ENCODE results near the gene CALB2.

CALB2 gene

DNA sequence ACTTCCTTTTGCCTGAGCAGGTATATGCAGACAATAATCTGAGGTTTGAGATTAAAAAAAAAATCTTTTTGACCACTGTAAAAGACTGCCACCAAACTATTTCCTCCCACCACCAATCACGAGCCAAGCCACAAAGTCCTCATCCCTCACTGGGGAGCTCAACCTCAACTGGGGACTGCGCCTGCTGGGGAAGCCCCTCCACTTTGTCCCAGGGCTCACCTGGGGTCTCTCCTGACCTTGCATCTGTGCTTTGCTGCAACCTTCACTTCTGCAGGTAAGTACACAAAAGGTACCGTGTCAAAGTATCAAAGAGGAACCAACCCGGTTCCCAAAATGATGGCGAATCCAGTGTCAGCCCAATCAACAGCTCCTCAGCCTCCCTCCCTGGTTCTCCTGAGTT is 47.8 kb downstream of the CALB2 start:
- Histone ChIP-seq H3K4me3 (ENCODE audit: insufficient read depth, low read length, poor library complexity, severe bottlenecking) (no peak overlapping the region), H3K9me2 (replicated peaks; ENCODE audit: insufficient read depth, low read length) (no peaks in the 10 kb centered on the region), H4K20me1 (ENCODE audit: low read depth, low read length) (no peaks in the 10 kb centered on the region), H3K36me3 (ENCODE audit: low read length) (no peaks in the 10 kb centered on the region), H3F3A (ENCODE audit: insufficient read depth) (no peaks in the 10 kb centered on the region), H3K27me3 (ENCODE audit: low read length) (no peaks in the 10 kb centered on the region), H3K9me3 (ENCODE audit: insufficient read depth, low read length) (no peaks in the 10 kb centered on the region), H3K4me2 (ENCODE audit: low read depth, low read length, poor library complexity, severe bottlenecking) (no peak overlapping the region), H3K9ac (ENCODE audit: low read length) (no peak overlapping the region), H3K27ac (ENCODE audit: low read depth, low read length) (no peak overlapping the region), H3K79me2 (ENCODE audit: insufficient read depth, low read length) (no peaks in the 10 kb centered on the region), H2AFZ (ENCODE audit: low read depth, low read length, severe bottlenecking) (no peak overlapping the region)
- TF ChIP-seq EZH2phosphoT487 (conservative IDR thresholded peaks at IDR 0.05; ENCODE audit: low read length) = no peak

DNA sequence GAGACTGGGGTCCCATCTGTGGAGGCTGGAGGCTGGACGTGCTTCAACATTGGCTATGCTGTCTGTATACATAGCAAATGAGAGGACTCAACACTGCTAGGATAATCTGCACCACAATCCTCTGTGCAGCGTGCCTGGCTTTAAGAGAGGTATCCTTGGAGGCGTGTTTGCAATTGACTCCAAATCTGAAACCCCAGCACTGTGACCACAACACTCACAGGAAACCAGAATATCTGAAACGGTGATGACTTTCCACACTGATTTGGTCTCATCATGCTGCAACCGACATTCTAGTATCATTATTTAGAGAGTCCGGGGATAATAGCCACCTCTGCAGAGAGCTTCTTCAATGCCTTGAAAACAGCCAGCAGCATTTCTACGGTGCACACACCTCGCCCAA is 48.2 kb downstream of the CALB2 start:
- H3K9me3 ChIP-seq (ENCODE audit: insufficient read depth, low read length) = no peaks in the 10 kb centered on the region
- no peaks in the 10 kb centered on the region for H3K36me3 ChIP-seq (ENCODE audit: low read length)
- H3K9ac ChIP-seq (ENCODE audit: low read length) = no peak overlapping the region
- no peaks in the 10 kb centered on the region for H3K9me2 ChIP-seq (replicated peaks; ENCODE audit: insufficient read depth, low read length)
- no peak overlapping the region for H3K4me3 ChIP-seq (ENCODE audit: insufficient read depth, low read length, poor library complexity, severe bottlenecking)
- H3K79me2 ChIP-seq (ENCODE audit: insufficient read depth, low read length) = no peaks in the 10 kb centered on the region
- no peak overlapping the region for H3K4me2 ChIP-seq (ENCODE audit: low read depth, low read length, poor library complexity, severe bottlenecking)
- H3F3A ChIP-seq (ENCODE audit: insufficient read depth) = no peaks in the 10 kb centered on the region
- no peak overlapping the region for H2AFZ ChIP-seq (ENCODE audit: low read depth, low read length, severe bottlenecking)
- no peak overlapping the region for H3K27ac ChIP-seq (ENCODE audit: low read depth, low read length)
- no peaks in the 10 kb centered on the region for H4K20me1 ChIP-seq (ENCODE audit: low read depth, low read length)
- TF ChIP-seq, protein P1, sequence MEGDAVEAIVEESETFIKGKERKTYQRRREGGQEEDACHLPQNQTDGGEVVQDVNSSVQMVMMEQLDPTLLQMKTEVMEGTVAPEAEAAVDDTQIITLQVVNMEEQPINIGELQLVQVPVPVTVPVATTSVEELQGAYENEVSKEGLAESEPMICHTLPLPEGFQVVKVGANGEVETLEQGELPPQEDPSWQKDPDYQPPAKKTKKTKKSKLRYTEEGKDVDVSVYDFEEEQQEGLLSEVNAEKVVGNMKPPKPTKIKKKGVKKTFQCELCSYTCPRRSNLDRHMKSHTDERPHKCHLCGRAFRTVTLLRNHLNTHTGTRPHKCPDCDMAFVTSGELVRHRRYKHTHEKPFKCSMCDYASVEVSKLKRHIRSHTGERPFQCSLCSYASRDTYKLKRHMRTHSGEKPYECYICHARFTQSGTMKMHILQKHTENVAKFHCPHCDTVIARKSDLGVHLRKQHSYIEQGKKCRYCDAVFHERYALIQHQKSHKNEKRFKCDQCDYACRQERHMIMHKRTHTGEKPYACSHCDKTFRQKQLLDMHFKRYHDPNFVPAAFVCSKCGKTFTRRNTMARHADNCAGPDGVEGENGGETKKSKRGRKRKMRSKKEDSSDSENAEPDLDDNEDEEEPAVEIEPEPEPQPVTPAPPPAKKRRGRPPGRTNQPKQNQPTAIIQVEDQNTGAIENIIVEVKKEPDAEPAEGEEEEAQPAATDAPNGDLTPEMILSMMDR (IDR thresholded peaks at IDR 0.05; ENCODE audit: insufficient read depth, low read length, poor library complexity, severe bottlenecking) = no peak
- no peak for TF ChIP-seq EZH2phosphoT487 (conservative IDR thresholded peaks at IDR 0.05; ENCODE audit: low read length)
- H3K27me3 ChIP-seq (ENCODE audit: low read length) = no peaks in the 10 kb centered on the region

DNA sequence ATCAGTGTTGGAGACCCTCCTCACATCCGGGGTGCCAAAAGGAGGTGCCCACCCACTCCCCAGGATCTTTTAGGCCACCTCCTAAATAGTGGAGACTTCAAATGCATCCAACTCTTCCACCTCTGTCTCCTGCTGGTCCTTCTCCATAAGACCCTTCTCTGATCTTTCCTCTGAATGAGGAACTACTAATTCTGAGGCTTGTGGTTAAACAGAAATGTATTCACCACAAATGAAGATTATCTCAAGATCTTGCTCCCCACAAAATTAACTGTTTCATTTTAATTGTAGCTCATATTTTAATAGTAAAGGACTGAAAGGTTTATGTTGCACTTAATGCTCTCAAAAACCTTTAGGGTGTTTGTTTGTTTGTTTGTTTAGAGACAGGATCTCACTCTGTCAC is 49.2 kb downstream of the CALB2 start:
- no peaks in the 10 kb centered on the region for H3K27me3 ChIP-seq (ENCODE audit: low read length)
- no peaks in the 10 kb centered on the region for H3K79me2 ChIP-seq (ENCODE audit: insufficient read depth, low read length)

DNA sequence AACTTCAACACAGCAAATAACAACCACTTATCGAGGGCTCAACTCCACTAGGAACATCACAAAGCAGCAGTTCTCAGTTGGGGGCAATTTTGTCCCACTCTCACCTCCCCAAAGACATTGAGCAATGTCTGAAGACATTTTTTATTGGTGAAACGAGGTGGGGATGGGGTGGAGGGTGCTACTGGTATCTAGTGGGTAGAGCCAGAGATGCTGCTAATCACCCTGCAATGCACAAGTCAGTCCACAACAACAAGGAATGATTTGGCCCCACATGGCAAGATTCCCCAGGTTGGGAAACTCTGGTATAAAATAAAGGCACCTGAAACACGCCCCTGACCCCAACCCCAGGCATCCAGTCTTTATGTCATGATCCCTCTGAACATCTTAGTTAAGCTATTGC is 50.0 kb downstream of the CALB2 start:
- H2AFZ ChIP-seq (ENCODE audit: low read depth, low read length, severe bottlenecking) = no peak overlapping the region
- H3K4me2 ChIP-seq (ENCODE audit: low read depth, low read length, poor library complexity, severe bottlenecking) = no peak overlapping the region
- H4K20me1 ChIP-seq (ENCODE audit: low read depth, low read length) = no peaks in the 10 kb centered on the region
- no peak overlapping the region for H3K27ac ChIP-seq (ENCODE audit: low read depth, low read length)
- no peaks in the 10 kb centered on the region for H3K36me3 ChIP-seq (ENCODE audit: low read length)
- H3K9me3 ChIP-seq (ENCODE audit: insufficient read depth, low read length) = no peaks in the 10 kb centered on the region
- H3K4me3 ChIP-seq (ENCODE audit: insufficient read depth, low read length, poor library complexity, severe bottlenecking) = no peak overlapping the region
- H3K9ac ChIP-seq (ENCODE audit: low read length) = no peak overlapping the region
- H3K27me3 ChIP-seq (ENCODE audit: low read length) = no peaks in the 10 kb centered on the region
- H3K9me2 ChIP-seq (replicated peaks; ENCODE audit: insufficient read depth, low read length) = no peaks in the 10 kb centered on the region
- H3F3A ChIP-seq (ENCODE audit: insufficient read depth) = no peaks in the 10 kb centered on the region
- TF ChIP-seq, protein P1 (IDR thresholded peaks at IDR 0.05; ENCODE audit: insufficient read depth, low read length, poor library complexity, severe bottlenecking) = no peak
- no peak for TF ChIP-seq EZH2phosphoT487 (conservative IDR thresholded peaks at IDR 0.05; ENCODE audit: low read length)
- H3K79me2 ChIP-seq (ENCODE audit: insufficient read depth, low read length) = no peaks in the 10 kb centered on the region

More for the DNA sequence above, 49.2 kb downstream of the CALB2 start:
- Histone ChIP-seq H3K9ac (ENCODE audit: low read length) (no peak overlapping the region), H2AFZ (ENCODE audit: low read depth, low read length, severe bottlenecking) (no peak overlapping the region), H3K4me3 (ENCODE audit: insufficient read depth, low read length, poor library complexity, severe bottlenecking) (no peak overlapping the region), H3K27ac (ENCODE audit: low read depth, low read length) (no peak overlapping the region), H3F3A (ENCODE audit: insufficient read depth) (no peaks in the 10 kb centered on the region), H3K9me3 (ENCODE audit: insufficient read depth, low read length) (no peaks in the 10 kb centered on the region), H3K9me2 (replicated peaks; ENCODE audit: insufficient read depth, low read length) (no peaks in the 10 kb centered on the region), H4K20me1 (ENCODE audit: low read depth, low read length) (no peaks in the 10 kb centered on the region), H3K4me2 (ENCODE audit: low read depth, low read length, poor library complexity, severe bottlenecking) (no peak overlapping the region), H3K36me3 (ENCODE audit: low read length) (no peaks in the 10 kb centered on the region)
- TF ChIP-seq, protein P1 (IDR thresholded peaks at IDR 0.05; ENCODE audit: insufficient read depth, low read length, poor library complexity, severe bottlenecking) = no peak
- TF ChIP-seq EZH2phosphoT487 (conservative IDR thresholded peaks at IDR 0.05; ENCODE audit: low read length) = no peak

Data from SU-DHL-6 (cell line).